PC-9 (cell line): ENCODE data around the gene ROS1. TPM values are rescaled to one million over a fixed set of nuclear protein-coding genes. Genes with fewer than 3 reads are reported as not detected.

Experiments
- BruUV-seq: library from RNA; stranded (reverse); fragments of 400-500 nt; replicated peaks from 2 replicates; lab custom pipeline; 2021; lab: Mats Ljungman, UMichigan
- CTCF ChIA-PET: fragments of 300-600 bp; sonication (Branson Sonifier 250); formaldehyde crosslinking; loops from one replicate; lab custom pipeline; 2022; ENCODE audit warnings: antibody characterized with exemption; lab: Charles Lee
- POLR2A ChIA-PET: fragments of 300-600 bp; sonication (Branson Sonifier 250); formaldehyde crosslinking; loops from one replicate; lab custom pipeline; 2022; ENCODE audit warnings: antibody characterized with exemption; ENCODE audit not compliant: unreplicated experiment; lab: Charles Lee
- DNase-seq, 2 experiments: peaks; one replicate each; pipeline versions ENCODE4 v3.0.0 to v3.0.0-alpha.2; 2015 to 2022; ENCODE audit warnings: mixed read lengths in 1 of 2
- H2AFZ ChIP-seq: fragments of 200-600 bp; sonication (generic); 2 replicates; pipeline ENCODE4 v1.8.1; 2017; ENCODE audit warnings: antibody characterized with exemption
- H3F3A ChIP-seq: fragments of 200-600 bp; sonication (generic); 2 replicates; pipeline ENCODE4 v1.8.1; 2017; ENCODE audit warnings: antibody characterized with exemption, mild to moderate bottlenecking, low read depth; ENCODE audit not compliant: insufficient read depth
- H3K27ac ChIP-seq: fragments of 200-600 bp; sonication (generic); 2 replicates; pipeline ENCODE4 v1.6.1; 2016; ENCODE audit warnings: mixed run types
- H3K27me3 ChIP-seq: fragments of 200-600 bp; sonication (generic); 2 replicates; pipeline ENCODE4 v1.6.1; 2016; ENCODE audit warnings: low read depth, mixed run types; ENCODE audit not compliant: insufficient read depth
- H3K36me3 ChIP-seq: fragments of 200-600 bp; sonication (generic); 2 replicates; pipeline ENCODE4 v1.6.1; 2016; ENCODE audit warnings: low read depth, mixed run types
- H3K4me1 ChIP-seq: fragments of 200-600 bp; sonication (generic); replicated peaks from 2 replicates; pipeline ENCODE4 v1.6.1; 2016; ENCODE audit warnings: mixed run types; ENCODE audit not compliant: insufficient read depth
- H3K4me2 ChIP-seq: fragments of 200-600 bp; sonication (generic); 2 replicates; pipeline ENCODE4 v1.6.1; 2017; ENCODE audit warnings: mixed run types
- H3K4me3 ChIP-seq: fragments of 200-600 bp; sonication (generic); 2 replicates; pipeline ENCODE4 v1.6.1; 2016; ENCODE audit warnings: mixed run types
- H3K79me2 ChIP-seq: fragments of 200-600 bp; sonication (generic); 2 replicates; pipeline ENCODE4 v1.6.1; 2017; ENCODE audit warnings: low read depth, mixed run types
- H3K9me2 ChIP-seq: fragments of 200-600 bp; sonication (generic); 2 replicates; pipeline ENCODE4 v1.8.1; 2017; ENCODE audit warnings: mild to moderate bottlenecking; ENCODE audit not compliant: insufficient read depth
- H3K9me3 ChIP-seq: fragments of 200-600 bp; sonication (generic); 2 replicates; pipeline ENCODE4 v1.8.1; 2016; ENCODE audit warnings: low read depth; ENCODE audit not compliant: insufficient read depth
- H4K20me1 ChIP-seq: fragments of 200-600 bp; sonication (generic); 2 replicates; pipeline ENCODE4 v1.8.1; 2017; ENCODE audit not compliant: insufficient read depth
- CTCF ChIP-seq: fragments of 200-600 bp; sonication (generic); conservative IDR thresholded peaks from 2 replicates; pipeline ENCODE4 v1.6.1; 2017; ENCODE audit warnings: mixed run types, antibody characterized with exemption, mild to moderate bottlenecking, moderate library complexity
- EZH2 ChIP-seq: fragments of 200-600 bp; sonication (generic); IDR thresholded peaks from 2 replicates; pipeline ENCODE4 v1.8.0; 2017; ENCODE audit warnings: antibody characterized with exemption, low read depth
- intact Hi-C: fragments of 100-400 bp; cut with micrococcal nuclease; formaldehyde crosslinking; loops from one replicate; pipeline ENCODE4 v1.10.0; 2022; ENCODE audit not compliant: unreplicated experiment
- total RNA-seq: library from RNA; stranded (reverse); gene quantifications from 2 replicates; pipeline ENCODE4 v1.2.3, GENCODE V29; 2021

The ROS1 gene
- total RNA-seq, 1 experiment from 2014 or later, result not detected

- no peak overlapping the region for H3K4me3 ChIP-seq
- H3K27me3 ChIP-seq, result no peaks in the 10 kb centered on the region
- no peak overlapping the region for H3K27ac ChIP-seq
- no TSS peak for BruUV-seq
- peaks cover 23% of the 10 kb centered on the region for H3K4me1 ChIP-seq
- H2AFZ ChIP-seq, result no peak overlapping the region
- no peak overlapping the region for H3K4me2 ChIP-seq
- H3F3A ChIP-seq, result 0 out of 2 replicates have a peak, but pooled peaks cover 3% of the 10 kb centered on the region
- CTCF ChIA-PET, result no interaction called here
- H3K79me2 ChIP-seq, result no peaks in the 10 kb centered on the region
- intact Hi-C loops, result no loop called here
- H3K9me3 ChIP-seq, result peaks cover 6% of the 10 kb centered on the region; the same call in 1 of the 2 replicates
- POLR2A ChIA-PET, result no interaction called here
- peak in 1 of 2 experiments; percentile 48 for DNase-seq
- no peaks in the 10 kb centered on the region for H4K20me1 ChIP-seq
- H3K9me2 ChIP-seq, result no peaks in the 10 kb centered on the region
- no peak for TF ChIP-seq CTCF
- TF ChIP-seq EZH2, result no peak
- no peaks in the 10 kb centered on the region for H3K36me3 ChIP-seq
Measured at GRCh38 chr6:117459204-117459944, 33.6 kb upstream of the ROS1 start.

- ChIA-PET CTCF (no interaction called here), POLR2A (no interaction called here)
- Histone ChIP-seq H2AFZ (no peak overlapping the region), H3K36me3 (no peaks in the 10 kb centered on the region), H3F3A (no peaks in the 10 kb centered on the region), H3K27ac (no peak overlapping the region), H3K4me3 (no peak overlapping the region), H3K79me2 (no peaks in the 10 kb centered on the region), H3K4me2 (no peak overlapping the region), H3K9me2 (no peaks in the 10 kb centered on the region), H3K27me3 (no peaks in the 10 kb centered on the region), H3K9me3 (no peaks in the 10 kb centered on the region), H3K4me1 (peaks cover 19% of the 10 kb centered on the region), H4K20me1 (no peaks in the 10 kb centered on the region)
- intact Hi-C loops, result no loop called here
- no peak for TF ChIP-seq CTCF
- no peak for TF ChIP-seq EZH2
- DNase-seq, result no peak
- BruUV-seq, result no TSS peak
Measured at GRCh38 chr6:117456998-117457397, 31.3 kb upstream of the ROS1 start.

- TF ChIP-seq EZH2 (no peak), CTCF (no peak)
- H3K27me3 ChIP-seq, result no peaks in the 10 kb centered on the region
- H3K4me3 ChIP-seq, result no peak overlapping the region
- 0 out of 2 replicates have a peak, but pooled peaks cover 3% of the 10 kb centered on the region for H3F3A ChIP-seq
- H4K20me1 ChIP-seq, result no peaks in the 10 kb centered on the region
- ChIA-PET CTCF (no interaction called here), POLR2A (no interaction called here)
- no TSS peak for BruUV-seq
- intact Hi-C loops, result no loop called here
- H3K9me2 ChIP-seq, result no peaks in the 10 kb centered on the region
- no peaks in the 10 kb centered on the region for H3K79me2 ChIP-seq
- H3K36me3 ChIP-seq, result no peaks in the 10 kb centered on the region
- DNase-seq, result no peak
- H3K4me1 ChIP-seq, result peaks cover 26% of the 10 kb centered on the region
- H3K27ac ChIP-seq, result no peak overlapping the region
- no peaks in the 10 kb centered on the region for H3K9me3 ChIP-seq
- peak overlapping the region; percentile 4; the same call in 1 of the 2 replicates for H2AFZ ChIP-seq
- no peak overlapping the region for H3K4me2 ChIP-seq
Measured at GRCh38 chr6:117456250-117456649, 30.5 kb upstream of the ROS1 start.
